ENCODE data around the gene EFCAB11.

The EFCAB11 gene, protein sequence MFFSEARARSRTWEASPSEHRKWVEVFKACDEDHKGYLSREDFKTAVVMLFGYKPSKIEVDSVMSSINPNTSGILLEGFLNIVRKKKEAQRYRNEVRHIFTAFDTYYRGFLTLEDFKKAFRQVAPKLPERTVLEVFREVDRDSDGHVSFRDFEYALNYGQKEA

DNA sequence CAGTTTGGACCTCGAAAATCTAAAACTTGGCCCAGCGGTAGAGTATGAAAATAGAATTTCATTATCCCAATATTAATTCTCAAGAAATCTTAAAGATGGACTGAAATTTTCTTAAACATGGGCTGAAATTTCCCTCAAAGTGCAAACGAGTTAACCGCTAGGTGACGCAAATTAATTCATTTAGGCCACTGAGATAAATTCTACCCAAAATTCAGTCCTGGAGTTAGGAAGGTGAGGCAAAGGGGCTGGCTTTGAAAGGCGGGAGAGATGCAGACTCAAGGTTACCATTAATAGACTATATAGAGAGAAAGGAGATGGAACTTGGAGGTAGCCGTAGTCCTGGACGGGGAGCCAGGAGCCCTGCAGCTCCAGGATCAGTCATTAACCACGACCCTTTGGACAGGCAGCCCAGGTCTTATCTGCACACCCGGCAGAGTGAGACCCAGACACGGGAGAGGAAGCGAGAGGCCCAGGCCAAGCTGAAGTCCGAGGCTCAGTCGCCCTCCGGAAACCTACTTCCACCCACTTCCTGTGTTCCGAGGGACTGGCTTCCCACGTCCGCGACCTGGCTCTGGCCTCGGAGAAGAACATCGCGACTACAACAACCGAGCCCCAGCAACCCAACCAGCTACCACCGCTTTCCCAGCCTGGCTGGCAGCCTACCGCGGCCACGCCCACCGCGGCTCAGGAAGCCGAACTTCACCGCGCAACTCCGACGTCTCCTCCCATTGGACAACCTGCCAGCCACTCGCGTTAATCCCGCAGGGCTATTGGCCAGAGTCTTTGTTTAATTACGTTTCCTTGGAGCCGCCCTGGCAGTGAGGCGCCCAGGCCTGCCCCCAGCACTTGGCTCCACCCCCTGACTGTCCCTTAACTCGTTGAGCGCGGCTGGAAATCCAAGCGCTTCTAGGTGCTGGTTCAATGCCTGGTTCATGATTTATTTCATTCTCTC, at the start of gene EFCAB11:
TSS of gene EFCAB11 (minus strand) at position 661 of the 952 bp plus-strand sequence. CDS start at position 591, 70 bp downstream.
- TF ChIP-seq, protein P1, sequence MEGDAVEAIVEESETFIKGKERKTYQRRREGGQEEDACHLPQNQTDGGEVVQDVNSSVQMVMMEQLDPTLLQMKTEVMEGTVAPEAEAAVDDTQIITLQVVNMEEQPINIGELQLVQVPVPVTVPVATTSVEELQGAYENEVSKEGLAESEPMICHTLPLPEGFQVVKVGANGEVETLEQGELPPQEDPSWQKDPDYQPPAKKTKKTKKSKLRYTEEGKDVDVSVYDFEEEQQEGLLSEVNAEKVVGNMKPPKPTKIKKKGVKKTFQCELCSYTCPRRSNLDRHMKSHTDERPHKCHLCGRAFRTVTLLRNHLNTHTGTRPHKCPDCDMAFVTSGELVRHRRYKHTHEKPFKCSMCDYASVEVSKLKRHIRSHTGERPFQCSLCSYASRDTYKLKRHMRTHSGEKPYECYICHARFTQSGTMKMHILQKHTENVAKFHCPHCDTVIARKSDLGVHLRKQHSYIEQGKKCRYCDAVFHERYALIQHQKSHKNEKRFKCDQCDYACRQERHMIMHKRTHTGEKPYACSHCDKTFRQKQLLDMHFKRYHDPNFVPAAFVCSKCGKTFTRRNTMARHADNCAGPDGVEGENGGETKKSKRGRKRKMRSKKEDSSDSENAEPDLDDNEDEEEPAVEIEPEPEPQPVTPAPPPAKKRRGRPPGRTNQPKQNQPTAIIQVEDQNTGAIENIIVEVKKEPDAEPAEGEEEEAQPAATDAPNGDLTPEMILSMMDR (IDR thresholded peaks at IDR 0.05): peak; percentile 47

DNA sequence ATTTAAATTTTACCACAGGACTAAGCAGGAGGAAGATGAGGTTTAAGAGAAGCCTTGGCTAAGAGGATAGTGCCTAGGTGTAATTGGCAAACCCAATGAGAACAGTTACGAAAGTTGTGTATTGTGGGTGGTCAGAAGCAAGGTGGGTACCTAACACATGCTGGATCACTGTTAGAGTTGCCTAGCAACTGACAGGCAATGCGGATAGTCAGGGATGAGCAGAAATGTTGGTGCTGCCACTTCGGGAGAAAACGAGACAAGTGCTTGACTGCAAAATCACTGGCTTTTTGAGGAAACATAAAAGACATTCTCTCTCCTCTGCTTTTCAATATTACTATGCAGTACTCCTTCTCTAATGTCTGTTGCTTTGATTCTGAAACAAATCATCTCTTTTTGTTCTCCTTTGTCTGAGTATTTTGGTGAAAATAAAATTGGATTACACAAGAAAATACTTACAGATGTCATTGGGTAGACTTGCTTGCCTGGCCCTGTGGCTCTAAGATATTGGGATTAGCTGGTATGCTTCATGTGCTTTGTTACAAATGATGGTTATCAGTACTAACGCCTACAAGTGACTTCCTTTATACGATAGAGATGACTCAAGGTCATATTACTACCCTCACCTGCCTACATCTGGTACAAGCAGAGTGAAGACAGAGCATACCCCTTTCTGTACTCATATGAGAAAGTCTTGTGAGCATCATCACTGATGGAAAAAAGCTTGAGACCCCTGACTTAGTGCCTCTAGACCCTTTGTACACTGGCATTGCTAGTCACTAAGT, 49.2 kb upstream of the EFCAB11 start:
- TF ChIP-seq, protein P1 (IDR thresholded peaks at IDR 0.05): no peak

DNA sequence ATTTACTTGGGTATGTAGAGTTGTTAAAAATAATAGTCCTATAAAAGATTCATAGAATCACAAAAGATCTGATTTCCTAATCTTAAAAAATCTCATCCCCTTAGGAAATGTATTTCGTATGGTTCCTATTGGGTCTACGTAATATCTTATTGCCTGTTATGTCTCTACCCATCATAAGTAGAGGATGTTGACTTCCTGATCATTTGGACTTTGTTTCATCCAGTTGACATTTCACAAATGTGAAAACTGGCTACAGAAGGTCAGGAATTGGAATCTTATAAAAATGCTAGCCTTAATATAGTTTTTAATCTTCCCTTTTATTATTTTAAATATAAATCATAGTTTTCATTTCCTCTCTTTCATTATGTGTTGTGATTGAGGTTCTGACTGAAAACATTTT, 46.4 kb upstream of the EFCAB11 start:
- TF ChIP-seq, protein P1 (IDR thresholded peaks at IDR 0.05): no peak

DNA sequence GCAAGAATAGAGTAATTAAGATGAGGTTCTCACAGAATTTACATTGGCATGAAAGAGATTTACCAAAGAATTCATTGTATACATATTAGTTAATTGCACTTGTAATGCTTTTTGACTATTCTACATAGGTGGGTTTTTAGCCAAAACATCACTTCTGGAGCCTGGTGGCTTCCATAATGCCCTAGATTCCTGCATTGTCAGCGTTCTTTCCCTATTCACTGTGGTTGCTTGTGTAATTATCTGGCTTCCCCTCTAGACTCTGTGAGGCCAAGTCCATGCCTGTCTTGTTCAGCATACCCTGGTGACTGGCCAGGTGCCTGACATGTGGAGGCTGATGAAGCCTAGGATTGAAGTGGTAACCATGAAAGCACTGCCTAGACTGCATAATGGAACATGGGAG, 42.4 kb upstream of the EFCAB11 start:
- TF ChIP-seq, protein P1 (IDR thresholded peaks at IDR 0.05): no peak

DNA sequence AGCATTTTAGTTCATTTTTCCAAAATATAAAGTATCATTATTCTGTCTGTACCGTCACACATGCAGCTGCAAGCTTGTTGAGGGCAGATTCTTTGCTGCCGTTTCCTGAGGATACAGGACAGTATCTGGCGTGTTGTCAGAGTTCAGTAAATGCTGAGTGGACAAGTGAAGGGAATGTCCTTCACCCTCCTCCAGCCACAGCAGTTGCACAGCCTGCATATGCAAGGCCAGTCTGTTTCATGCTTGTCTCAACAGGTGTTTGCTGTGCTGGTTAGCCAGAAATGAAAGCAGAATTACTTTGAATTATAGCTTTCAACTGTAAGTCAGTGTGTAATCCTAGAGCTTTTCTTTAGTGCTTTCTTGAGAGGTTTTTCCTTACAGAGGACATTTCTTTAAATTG, 37.7 kb upstream of the EFCAB11 start:
- TF ChIP-seq, protein P1 (IDR thresholded peaks at IDR 0.05): no peak

DNA sequence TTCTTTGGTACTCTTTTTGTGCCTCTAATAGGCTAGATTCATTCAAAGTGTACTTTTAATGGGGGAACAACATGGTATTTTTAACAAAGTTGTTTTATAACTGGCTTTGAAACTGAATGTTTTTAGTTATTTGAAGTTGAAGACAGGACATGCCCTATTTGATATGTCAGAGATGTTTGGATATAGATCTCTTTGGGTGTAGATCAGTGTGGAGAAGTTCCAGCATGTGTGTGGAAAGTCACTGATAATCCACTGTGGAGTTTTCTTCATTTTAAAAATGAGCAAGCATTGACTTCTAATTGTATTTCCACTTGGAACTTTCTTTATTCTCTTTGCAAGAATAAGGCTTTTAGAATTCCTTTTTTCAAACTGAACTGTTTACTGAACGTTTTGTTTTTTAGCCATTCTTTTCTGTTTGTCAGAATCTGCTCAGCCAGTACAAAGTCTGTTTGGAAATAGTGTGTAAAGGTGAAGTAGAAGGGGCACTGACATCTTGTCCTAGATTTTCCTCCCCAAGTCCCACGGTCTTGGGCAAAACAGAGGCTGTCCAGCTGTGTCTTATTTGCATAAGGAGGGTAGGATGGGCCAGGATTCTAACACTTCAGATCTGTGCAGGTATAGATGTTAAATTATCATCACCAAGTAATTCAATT, 36.2 kb upstream of the EFCAB11 start:
- TF ChIP-seq, protein P1 (IDR thresholded peaks at IDR 0.05): no peak

DNA sequence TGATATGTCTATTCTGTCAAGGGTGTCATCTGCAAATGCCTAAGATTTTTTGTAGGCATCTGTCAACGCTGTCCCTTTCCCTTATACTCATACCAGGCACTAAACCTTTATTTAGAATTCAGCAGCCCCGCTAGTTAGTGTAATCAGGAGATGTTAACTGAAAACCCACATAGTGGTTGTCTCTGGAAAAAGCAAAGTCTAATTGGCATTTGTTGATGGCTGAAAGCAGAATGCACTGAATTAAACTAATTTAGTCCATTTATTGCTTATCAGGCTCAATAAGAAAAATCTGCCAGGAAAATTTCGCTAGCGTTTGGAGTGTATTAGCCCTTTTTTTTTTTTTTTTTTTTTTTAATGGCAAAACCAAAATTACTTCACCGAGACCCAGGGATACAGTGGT, 35.7 kb upstream of the EFCAB11 start:
- TF ChIP-seq, protein P1 (IDR thresholded peaks at IDR 0.05): no peak
